Amygdala (tissue), 56 donors: ENCODE data around the gene PTPRG.

Source experiments
- DNase-seq, 56 donors: peaks; one replicate each; lab custom pipeline; 2025; lab: John Stamatoyannopoulos, UW

Gene PTPRG

DNA sequence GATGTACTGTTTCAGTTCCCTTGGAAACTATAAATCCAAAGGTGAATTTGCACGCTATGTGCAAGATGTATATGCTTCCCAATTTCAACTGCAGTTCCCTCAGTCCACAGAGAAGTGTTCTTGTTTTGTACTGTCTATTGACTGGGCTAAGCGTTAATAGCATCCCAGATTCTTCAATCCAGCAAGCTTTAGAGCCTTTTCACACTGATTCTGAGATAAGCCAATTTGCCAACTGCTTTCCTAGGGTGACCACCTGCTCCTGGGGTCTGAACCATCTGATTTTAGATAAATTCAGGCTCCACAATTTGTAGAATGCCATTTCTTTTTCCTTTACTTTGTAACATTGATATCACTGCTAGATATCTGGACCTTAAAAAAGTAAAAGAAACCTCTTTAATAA, 340.1 kb downstream of the PTPRG start:
- no peak for DNase-seq

DNA sequence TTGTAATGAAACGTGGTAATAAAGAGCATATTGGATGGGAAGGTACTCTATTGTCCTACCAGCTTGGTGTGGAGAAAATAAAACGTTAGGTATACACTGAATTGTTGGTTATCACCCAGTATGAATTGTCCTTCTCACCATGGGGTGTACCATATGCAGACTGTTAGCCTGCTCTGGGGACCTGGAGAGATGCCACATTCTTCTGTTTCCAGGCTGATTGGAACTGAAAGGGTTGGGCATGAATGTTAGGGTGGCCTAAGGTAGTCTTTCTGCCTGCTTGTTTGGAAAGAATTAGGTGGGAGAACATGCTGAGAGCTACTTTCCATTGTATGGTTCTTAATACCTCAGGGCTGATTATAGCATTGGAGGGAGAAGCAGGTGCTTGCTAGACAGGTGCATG, 340.6 kb downstream of the PTPRG start:
- DNase-seq, result no peak

DNA sequence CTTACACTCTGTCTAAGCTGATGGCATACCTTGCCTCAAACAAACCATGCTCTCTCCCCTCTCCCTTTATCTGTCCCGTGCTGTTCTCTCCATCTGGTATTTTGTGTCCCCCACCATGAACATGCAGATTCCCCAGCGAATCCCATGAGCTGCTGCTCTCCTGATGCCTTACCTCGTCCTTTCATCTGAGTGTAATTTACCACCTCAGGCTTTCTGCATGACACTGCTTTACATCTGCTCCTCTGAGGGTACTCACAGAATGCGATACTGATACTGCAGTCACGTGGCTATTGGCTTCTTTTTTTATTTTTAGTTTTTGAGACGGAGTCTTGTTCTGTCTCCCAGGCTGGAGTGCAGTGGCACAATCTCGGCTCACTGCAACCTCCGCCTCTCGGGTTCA, 341.7 kb downstream of the PTPRG start:
- no peak for DNase-seq

DNA sequence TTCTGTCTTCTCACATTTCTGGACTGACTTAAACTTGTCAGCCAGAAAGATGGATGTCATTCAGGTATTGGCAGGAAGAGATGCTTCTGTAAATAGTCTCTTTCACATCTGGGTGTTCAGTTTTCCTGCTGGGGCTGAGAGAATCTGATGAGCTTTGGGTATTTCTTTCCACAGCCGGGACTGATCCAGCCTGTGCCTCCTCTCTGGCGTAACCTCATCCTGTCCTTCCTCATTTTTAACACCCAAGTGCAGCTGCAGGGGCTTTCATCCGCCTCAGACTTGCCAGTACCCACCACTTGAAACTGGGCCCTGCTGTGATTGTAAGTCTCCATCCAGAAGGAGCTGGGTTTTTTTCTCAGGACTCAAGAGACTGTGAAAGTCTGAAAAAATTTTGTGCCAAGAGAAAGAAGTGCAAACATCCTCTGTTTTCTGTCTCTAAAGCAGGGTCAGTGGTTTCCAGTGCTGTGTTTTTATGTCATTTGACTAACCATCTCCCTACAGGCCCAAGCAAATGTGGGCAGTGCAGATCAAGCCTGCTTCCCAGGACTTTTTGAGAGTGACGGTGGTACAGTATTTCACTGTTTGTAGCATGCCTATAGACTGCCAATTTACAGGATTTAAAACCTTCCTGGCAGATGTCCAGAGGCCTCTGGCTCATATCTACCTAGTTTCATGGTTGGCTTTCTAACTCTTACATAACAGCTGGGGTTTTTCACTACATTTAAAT, 342.7 kb downstream of the PTPRG start:
- peak in 11 of 56 donors; percentile 3 to 43 (median 12) for DNase-seq

DNA sequence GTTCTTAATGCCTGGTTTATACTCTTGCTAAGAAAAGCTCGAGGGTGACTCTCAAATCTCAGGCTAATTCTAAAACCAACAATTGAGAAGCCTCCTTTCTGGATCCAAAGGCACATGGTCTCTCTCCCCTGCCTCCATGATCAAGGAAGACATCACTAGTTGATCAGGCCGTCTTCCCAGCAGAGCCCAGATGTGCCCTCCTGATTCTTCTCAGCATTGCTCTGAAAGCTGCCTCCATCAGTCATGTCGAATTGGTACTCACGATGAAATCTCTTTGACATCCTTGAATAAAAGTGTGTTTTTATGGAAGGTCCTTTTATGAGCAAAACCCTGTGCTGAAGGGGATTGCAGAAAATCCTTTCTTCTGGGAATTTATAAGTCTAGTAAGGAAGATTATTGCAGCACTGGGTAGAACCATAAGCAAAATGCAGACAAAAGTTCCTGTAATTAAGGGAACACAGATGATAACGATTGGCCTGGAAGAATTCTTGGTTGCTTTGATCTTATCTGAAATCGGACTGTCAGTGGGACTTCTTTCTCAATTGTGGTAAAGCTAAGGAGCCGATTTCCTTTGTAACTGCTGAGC, 345.9 kb downstream of the PTPRG start:
- no peak for DNase-seq

DNA sequence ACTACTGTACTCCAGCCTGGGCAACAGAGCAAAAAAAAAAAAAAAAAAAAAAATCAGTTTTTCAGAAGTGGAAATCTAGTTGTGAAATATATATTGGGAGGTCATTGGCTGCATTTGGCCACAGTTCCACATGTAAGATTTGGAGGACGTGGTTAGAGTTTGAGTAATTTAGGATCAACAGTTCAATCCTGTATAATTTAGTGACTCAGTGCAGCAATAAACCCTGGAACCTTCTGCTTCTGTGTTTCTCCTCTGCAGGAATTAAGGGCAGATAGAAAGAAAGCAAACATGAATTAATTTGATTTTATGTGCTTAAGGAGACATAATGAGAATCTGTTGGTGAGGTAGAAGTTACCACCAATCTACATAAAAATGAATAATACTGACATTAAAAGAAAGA, 347.0 kb downstream of the PTPRG start:
- DNase-seq, result no peak

DNA sequence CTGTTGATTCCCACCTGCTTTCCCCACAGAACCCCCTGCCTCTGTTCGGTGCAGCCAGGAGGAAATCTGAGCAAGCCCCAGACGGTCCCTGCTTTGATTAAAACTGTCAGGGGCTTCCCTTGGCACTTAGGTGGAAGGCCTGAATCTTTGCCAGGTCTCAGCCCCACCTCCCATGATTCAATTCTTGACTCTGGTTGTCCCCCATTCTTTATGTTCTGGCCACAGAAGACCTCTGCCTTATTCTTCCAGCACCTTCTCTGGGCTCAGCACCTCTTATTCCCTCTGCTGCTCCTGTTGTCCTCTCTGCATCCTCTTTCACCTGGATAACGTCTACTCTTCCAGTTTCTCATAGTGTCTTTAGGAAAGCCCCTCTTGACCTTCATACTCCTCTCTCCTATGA, 349.4 kb downstream of the PTPRG start:
- DNase-seq, result no peak

DNA sequence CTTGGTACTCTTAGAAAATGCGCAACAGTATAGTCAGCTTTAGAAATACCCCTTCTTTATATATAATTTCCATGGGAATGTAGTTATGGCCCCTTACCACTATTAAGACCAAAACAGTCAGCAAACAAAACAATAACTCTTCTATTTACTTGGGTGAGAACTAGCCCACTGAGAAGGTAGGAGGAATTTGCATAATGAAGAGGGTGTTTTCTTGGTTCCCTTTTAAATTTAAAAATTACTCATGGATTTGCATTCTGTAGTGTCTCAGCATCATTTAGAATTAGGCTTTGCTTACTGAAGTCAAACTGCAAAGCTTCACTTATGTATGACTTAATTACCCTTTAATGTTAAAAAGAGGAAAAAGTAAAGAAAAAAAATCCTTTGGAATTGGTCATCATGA, 350.8 kb downstream of the PTPRG start:
- DNase-seq, result no peak

DNA sequence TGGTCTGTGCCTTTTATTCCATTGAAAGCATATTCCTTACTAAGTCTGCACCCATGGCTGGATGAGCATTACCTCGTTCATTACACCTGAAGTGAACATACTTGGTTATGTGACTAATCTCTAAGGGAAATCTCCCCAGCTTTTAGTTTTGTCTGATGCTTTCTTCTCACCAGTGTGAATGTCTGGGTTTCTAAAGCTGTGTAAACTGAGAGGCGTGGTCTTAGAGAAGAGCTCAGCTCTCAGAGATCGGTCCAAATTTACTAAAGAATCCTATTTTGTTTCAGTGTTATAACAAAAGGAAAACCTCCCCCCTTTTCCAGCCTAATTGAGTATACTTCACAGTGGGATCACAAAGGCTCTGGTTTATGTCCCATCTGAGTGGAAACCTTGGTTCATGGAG, 352.3 kb downstream of the PTPRG start:
- DNase-seq, result no peak

DNA sequence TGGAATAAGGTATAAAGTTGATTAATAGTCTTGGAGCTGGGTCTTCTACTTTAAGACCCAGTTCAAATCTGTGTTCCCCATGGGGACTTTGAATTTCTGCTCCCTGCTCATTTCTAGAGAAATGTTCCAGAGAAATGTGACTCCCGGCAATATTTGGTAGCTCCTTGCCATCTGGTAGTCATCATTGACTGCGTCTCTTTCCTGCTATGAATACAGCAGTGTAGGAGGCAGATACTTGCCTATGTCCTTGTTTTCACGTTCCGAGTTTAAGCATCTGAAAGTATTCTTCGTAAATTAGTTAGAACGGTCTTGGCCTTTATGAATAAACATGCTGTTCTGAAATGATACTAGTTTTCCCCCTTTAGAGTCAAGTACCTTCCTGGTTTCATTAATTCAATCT, 352.9 kb downstream of the PTPRG start:
- peak in 1 of 56 donors; percentile 13 for DNase-seq

DNA sequence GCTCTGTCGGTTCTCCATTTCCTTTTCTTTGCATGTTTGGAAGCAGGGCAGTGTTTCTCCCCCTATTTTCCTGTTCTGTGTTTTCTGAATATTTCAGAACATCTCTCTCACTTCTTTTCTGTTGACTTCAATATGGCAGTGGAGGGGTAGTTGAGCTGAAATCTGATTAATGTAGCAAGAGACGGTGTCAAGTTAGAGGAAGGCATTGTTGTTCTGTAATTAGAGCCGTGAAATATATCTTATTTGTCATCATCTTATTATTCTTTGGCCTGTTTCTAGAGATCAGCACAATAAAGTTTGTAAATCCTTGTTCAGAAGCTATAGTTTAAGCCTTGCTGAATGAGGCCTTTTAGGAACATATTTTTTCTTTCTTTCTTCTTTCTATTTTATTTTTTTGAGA, 353.9 kb downstream of the PTPRG start:
- DNase-seq, result no peak

DNA sequence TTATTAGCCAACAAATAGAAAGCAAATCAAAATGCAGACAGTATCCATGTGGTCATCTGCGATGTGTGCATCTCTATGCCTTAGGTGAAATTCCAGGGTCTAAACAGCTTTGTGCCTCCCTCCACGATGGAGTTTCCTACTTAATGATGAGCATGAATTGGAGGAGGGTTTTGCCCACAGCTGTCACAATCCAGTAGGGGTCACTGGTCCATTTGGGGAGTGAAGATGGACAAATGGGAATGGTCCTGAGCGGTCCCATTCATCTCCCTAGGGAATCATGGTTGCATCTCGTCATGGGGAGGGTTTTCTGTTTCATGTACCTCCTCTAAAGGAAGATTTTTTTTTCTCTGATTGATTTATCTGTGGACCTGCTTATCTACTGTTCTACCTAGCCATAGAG, 358.0 kb downstream of the PTPRG start:
- DNase-seq, result no peak

DNA sequence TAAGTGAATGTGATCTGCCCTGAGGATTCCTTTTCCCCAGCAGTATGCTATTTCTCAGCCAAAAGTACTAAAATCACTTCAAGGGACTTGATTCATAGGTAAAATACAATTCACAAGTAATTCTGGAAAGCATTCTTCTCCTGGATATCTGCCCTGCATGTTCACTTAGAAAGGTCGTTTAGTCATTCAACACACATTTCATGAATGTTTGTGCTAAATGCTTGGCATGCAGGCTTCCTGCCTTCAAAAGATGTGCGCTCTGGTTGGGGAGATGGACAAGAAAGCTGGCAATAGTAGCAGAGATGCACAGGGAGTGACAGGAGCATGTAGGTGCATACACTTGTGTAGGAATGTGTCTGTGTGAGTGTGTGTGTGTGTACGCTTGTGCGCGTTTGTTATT, 360.7 kb downstream of the PTPRG start:
- DNase-seq, result no peak

DNA sequence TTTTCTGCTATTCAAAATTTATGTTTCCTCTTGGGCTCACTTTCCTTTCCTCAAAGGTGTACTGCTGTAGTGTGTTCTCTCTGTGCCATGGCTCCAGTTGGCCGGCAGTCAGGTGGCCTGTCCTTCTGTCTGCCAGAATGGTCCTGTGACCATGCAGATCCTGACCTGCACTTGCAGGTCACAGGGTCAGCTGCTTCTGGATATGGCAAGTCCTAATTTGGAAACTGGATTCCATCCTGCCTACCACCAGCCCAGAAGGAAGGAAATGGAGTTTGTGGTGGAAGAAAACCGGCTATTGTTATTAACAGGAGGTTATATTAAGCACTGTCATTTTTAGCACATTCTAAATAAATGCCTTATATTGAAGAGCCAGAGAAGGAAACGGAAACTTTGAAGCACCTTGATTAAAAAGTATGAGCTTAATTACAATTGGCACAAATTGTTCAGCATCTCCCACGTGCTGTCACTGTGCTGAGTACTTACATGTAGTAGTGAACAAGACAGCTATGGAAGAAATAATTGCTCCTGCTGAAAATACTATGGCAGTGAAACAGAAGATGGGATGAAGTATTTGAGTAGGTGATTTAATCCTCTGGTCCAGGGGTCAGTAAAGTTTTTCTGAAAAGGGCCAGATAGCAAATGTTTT, 362.8 kb downstream of the PTPRG start:
- DNase-seq, result no peak

DNA sequence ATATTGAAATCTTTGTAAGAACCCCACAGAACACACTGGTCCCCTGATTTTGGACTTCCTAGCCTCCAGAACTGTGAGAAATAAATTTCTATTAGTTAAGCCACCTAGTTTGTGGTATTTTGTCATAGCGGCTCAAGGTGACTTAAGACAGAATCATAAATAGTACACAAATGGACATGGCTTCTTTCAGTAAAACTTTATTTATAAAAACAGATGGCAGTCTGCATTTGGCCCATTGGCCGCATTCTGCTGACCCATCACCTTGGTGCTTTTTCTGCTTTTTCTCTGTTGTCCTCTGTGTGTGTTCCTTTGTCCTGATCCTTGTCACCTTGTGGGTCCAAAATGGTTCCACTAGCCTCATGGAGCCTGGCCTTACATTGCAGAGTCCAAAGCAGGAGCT, 363.6 kb downstream of the PTPRG start:
- no peak for DNase-seq

DNA sequence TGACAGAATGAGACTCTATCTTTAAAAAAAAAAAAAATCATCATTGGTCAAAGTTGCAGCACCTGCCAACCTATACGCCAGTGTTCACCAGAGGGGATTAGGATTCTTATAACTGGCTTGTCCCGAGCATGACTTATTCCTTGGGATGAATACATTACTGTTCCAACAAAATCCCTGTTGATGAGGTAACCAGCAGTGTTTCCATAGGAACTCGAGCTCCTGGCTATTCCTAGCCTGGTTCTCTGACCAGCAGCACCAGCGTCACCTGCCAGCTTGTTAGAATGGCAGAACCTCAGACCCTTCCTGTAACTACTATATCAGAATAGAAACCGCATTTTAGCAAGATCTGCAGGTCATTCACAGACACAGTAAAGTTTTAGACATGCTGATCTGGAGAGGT, 364.4 kb downstream of the PTPRG start:
- DNase-seq, result no peak

DNA sequence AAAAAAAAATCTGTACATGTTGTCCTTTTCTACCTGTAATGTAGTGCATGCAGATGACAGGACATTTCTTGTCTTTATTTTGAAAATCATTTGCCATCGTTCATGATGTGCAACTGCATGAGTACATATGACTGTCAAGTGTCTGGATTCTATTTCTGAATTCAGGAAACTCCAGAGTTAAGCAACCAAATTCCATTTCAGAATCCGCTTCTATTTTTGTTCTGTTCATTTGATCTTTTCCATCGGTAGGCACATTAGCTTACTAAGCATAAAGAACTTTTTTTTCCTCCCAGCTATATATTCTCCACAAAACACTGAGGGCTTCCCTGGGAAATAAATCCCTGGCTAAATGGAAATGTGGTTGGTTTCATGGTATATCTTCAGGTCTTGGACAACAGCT, 365.6 kb downstream of the PTPRG start:
- DNase-seq, result no peak

DNA sequence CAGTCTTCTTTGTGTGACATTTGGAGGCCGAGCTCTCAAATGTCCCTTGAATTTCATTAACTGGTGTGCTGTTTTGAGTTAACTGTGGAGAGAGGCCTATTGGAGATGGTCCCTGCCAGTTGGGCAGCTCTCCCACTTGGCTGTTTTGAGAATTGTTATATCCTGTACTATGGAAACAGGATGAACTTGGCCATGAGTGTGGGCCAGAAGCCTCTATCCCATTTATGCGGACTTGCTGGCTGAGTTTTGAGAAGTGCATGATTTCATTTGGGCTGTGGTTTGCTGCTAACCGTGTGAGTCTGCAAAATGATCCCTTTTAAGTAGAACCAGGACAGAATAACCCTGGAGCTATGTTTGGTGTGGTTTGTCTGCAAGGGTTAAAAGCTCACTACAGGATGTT, 366.0 kb downstream of the PTPRG start:
- peak in 33 of 56 donors; percentile 3 to 57 (median 21) for DNase-seq

DNA sequence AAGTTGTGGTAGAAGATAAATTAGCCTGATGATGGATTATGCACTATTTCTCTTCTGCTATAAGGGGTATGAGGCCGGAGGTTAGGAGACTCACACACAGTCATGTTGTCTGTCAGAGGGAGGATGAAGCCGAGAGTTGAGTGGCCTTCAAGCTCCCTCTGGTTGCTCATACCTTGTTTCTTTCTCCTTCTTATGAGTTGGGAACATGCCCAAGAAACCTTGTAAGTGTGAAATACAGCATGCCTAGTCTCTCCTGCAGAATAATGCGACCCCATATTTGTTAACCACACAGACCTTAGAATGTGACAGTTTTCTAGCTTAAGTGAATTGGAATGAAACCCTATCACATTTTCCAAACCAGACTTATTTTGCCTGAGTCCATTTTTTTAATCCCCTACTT, 366.7 kb downstream of the PTPRG start:
- DNase-seq, result no peak

DNA sequence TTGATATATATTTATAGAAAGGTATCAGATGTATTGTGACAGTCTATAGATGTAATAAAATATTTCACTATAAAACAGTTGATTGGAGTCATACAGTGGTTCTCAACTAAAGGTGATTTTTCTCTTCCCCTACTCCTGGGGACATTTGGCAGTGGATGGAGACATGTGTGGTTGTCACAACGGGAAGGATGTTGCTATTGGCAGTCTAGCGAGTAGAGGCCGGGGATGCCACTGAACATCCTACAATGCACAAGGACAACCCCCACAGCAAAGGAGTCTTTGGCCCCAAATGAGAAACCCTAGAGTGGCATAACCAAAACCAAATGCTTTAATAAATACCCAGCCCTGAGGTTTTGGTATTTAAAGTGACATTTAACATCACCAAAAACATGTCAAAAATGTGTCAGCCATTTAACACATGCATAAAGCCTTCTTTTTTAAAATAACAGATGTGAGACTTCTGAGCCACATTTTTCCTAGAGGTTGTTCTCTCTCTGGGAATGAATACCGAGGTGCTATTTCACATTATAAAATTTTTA, 367.5 kb downstream of the PTPRG start:
- no peak for DNase-seq

DNA sequence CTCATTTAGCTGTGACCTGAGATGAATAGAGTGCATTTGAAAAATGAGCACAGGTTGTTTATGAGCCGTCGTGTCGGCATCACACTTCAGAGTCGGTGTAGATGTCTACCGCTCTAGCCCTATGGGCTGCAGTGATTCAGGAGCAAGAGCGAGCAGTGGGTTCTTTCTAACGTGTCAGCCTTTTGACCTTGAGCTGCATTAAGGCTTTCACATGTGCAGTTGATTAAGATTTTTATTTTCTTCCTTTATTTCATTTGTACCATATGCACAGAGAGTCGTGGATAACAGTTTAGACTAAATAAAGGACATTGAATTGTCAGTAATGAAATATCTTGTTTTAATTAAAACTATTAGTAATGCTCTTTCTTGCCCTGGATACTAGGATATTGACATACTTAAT, 368.2 kb downstream of the PTPRG start:
- no peak for DNase-seq

DNA sequence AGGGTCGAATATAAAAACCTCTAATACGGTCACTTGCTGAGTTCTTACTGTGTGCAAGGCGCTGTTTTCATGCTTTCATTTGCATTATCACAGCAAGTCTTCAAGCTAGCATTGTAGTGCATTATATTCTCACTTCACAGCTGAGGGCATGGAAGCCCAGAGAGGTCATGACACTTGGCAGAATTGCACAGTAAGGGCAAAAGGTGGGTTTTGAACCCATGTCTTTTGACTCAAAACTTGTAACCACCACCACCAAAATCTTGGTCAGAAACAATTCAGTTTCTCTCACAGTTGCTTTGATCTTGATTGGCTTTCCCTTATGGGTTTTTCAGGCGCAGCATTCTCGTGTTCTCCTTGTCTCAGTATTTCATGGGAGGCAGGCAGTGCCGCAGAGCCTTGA, 371.1 kb downstream of the PTPRG start:
- no peak for DNase-seq
